ENCODE measurements around the gene CNTN5. TPM values are rescaled to one million over a fixed set of nuclear protein-coding genes. Genes with fewer than 3 reads are reported as not detected.

CNTN5 gene
- total RNA-seq, 2 donors from 2014 or later = 0.85 to 4.2 TPM

DNA sequence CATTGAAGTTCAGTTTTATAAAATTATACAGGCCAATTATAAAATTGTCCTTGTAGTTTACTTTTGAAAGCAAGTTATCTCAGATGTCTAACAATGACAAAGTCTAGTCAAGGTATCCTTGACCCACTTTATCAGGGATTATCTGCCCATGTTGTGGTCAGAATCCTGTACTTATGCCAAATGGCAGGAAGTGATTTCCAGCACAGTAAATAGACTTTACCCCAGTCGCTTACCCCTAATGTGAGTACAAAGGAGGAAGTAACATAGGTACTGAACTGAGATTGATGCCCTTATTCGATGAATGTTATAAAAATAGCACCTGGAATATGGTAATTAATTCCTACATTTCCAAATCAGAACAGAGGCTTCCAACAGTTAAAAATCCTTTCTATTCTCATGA, 355.7 kb downstream of the CNTN5 start:
- TF ChIP-seq, protein P1, sequence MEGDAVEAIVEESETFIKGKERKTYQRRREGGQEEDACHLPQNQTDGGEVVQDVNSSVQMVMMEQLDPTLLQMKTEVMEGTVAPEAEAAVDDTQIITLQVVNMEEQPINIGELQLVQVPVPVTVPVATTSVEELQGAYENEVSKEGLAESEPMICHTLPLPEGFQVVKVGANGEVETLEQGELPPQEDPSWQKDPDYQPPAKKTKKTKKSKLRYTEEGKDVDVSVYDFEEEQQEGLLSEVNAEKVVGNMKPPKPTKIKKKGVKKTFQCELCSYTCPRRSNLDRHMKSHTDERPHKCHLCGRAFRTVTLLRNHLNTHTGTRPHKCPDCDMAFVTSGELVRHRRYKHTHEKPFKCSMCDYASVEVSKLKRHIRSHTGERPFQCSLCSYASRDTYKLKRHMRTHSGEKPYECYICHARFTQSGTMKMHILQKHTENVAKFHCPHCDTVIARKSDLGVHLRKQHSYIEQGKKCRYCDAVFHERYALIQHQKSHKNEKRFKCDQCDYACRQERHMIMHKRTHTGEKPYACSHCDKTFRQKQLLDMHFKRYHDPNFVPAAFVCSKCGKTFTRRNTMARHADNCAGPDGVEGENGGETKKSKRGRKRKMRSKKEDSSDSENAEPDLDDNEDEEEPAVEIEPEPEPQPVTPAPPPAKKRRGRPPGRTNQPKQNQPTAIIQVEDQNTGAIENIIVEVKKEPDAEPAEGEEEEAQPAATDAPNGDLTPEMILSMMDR (IDR thresholded peaks at IDR 0.05) = no peak
- no peaks in the 10 kb centered on the region for H3K36me3 ChIP-seq
- peaks cover 4 to 12% of the 10 kb centered on the region in 2 donors for H3K4me1 ChIP-seq (ENCODE audit: control insufficient read depth in 1 of 2, low read depth in 2 of 2)
- no peak overlapping the region for H3K27ac ChIP-seq
- ATAC-seq (ENCODE audit: insufficient number of reproducible peaks, low FRiP score, low read depth) = no peak
- no peaks in the 10 kb centered on the region for H3K27me3 ChIP-seq (replicated peaks; ENCODE audit: insufficient read depth)
- no peak for DNase-seq (ENCODE audit: low spot score)
- H3K9me3 ChIP-seq = no peaks in the 10 kb centered on the region
- H3K4me3 ChIP-seq = no peak overlapping the region

DNA sequence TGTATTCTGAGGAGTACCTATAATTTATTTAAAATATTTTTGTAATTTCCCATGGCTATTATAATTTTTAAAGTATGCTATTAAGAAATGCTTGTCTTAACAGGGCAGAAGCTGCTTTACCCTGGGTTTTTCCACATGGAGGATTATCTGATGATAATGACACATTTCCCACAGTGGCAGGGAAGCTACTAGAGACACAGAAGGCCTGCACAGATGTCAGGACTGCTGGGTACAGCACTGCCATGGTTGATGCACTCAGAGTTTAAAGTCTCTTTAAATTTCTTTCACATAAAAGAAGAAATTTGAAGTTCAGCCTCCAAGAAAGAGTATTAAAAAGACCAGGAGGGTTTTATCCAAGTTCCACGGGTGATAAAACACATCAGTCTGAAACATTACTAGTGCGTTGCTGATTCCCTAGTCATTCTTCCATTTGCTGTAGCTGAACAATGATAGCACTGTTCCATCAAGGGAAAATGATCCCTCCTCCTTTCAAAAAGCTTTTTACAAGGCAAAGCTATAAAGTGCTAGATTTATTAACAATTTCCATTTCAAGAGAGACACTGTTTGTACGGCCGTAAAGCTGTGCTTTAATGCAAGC, 363.0 kb downstream of the CNTN5 start:
- H3K9me3 ChIP-seq = no peaks in the 10 kb centered on the region
- no peaks in the 10 kb centered on the region for H3K27me3 ChIP-seq (replicated peaks; ENCODE audit: insufficient read depth)
- H3K4me3 ChIP-seq = no peak overlapping the region
- ATAC-seq (ENCODE audit: insufficient number of reproducible peaks, low FRiP score, low read depth) = no peak
- no peak overlapping the region for H3K27ac ChIP-seq
- TF ChIP-seq, protein P1 (IDR thresholded peaks at IDR 0.05) = no peak
- H3K36me3 ChIP-seq = no peaks in the 10 kb centered on the region
- DNase-seq (ENCODE audit: low spot score) = no peak
- H3K4me1 ChIP-seq (ENCODE audit: control insufficient read depth in 1 of 2, low read depth in 2 of 2) = no peaks in the 10 kb centered on the region

DNA sequence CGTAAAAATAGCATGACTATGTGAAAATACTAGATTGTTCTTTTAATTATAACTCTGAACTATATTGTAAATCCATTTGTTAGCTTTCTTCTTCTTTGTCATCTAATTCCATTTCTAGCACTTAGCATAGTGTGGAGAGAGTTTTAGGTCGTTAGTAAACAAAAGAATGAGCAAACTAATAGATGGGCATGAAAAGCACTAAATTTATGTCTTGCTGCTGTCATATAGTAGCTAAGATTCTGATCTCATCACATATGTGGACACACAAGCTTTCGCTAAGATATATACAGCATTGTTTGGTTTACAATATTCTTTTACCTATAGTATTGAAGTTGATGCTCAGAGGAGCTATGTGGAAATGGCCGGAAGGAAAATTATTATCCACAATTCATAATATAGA, 370.5 kb downstream of the CNTN5 start:
- Histone ChIP-seq H3K27ac (no peak overlapping the region), H3K4me1 (ENCODE audit: control insufficient read depth in 1 of 2, low read depth in 2 of 2) (no peaks in the 10 kb centered on the region), H3K36me3 (no peaks in the 10 kb centered on the region), H3K27me3 (replicated peaks; ENCODE audit: insufficient read depth) (no peaks in the 10 kb centered on the region), H3K9me3 (no peaks in the 10 kb centered on the region), H3K4me3 (no peak overlapping the region)
- TF ChIP-seq, protein P1 (IDR thresholded peaks at IDR 0.05) = no peak
- DNase-seq (ENCODE audit: low spot score) (no peak), ATAC-seq (ENCODE audit: insufficient number of reproducible peaks, low FRiP score, low read depth) (no peak)

DNA sequence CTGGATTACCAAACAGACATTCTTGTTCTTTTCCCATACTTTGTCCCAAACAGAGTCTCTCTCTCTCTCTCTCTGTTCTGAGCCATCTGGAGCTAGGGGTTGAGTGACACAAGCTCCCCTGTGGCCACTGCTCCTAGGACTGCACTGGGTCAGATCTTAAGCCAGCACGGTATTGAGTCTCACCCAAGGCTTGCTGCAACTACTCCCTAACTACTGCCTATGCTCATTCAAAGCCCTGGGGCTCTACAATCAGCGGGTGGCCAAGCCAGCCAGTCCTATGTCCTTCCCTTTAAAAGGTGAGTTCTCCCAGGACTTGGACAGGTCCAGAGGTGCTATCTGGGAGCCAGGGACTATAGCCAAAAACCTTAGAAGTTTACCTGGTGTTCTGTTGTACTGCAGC, 385.6 kb downstream of the CNTN5 start:
- Histone ChIP-seq H3K27ac (no peak overlapping the region), H3K36me3 (no peaks in the 10 kb centered on the region), H3K9me3 (no peaks in the 10 kb centered on the region), H3K4me1 (ENCODE audit: control insufficient read depth in 1 of 2, low read depth in 2 of 2) (peaks cover 0 to 10% of the 10 kb centered on the region in 2 donors), H3K4me3 (no peak overlapping the region), H3K27me3 (replicated peaks; ENCODE audit: insufficient read depth) (no peaks in the 10 kb centered on the region)
- ATAC-seq (ENCODE audit: insufficient number of reproducible peaks, low FRiP score, low read depth) = no peak
- TF ChIP-seq, protein P1 (IDR thresholded peaks at IDR 0.05) = no peak
- DNase-seq (ENCODE audit: low spot score) = no peak

DNA sequence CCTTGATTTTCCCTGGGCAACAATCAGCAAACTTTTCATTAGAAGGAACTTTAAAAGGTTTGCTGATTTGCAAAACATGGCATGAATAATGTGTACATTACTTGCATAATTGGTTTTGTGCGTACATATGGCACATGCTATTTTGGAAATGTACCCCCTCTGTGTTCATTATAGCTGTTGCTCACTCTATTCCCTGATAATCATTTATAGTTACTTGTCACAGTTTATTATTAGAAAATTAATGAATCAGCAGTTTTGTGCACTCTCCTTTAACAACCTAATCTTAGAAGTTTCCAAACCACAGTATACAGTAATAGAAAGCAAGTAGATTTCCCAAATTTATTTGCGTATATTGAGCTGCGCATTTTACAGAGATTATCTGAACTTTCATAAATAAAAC, 389.9 kb downstream of the CNTN5 start:
- ATAC-seq (ENCODE audit: insufficient number of reproducible peaks, low FRiP score, low read depth) (no peak), DNase-seq (ENCODE audit: low spot score) (no peak)
- H3K36me3 ChIP-seq = no peaks in the 10 kb centered on the region
- no peaks in the 10 kb centered on the region for H3K9me3 ChIP-seq
- no peaks in the 10 kb centered on the region for H3K27me3 ChIP-seq (replicated peaks; ENCODE audit: insufficient read depth)
- H3K27ac ChIP-seq = no peak overlapping the region
- H3K4me1 ChIP-seq (ENCODE audit: control insufficient read depth in 1 of 2, low read depth in 2 of 2) = peaks cover 0 to 10% of the 10 kb centered on the region in 2 donors
- TF ChIP-seq, protein P1 (IDR thresholded peaks at IDR 0.05) = no peak
- no peak overlapping the region for H3K4me3 ChIP-seq

Measured in thoracic aorta (tissue), 2 donors.